Breast epithelium (tissue), 4 donors: ENCODE results near the gene MARK3. TPM values are rescaled to one million over a fixed set of nuclear protein-coding genes. Genes with fewer than 3 reads are reported as not detected.

Experiments used
- DNase-seq, 2 donors: peaks; one replicate each; pipeline ENCODE4 v3.0.0-alpha.2; 2019; ENCODE audit warnings: low spot score in 2 of 2
- H3K27ac ChIP-seq, 2 donors: fragments of 200-600 bp; sonication (generic) in 1 of 2; one replicate each; pipeline ENCODE4 v1.5.1; 2016 to 2019; ENCODE audit warnings: mild to moderate bottlenecking in 1 of 2
- H3K27me3 ChIP-seq, 2 donors: fragments of 200-600 bp; sonication (generic) in 1 of 2; one replicate each; pipeline versions ENCODE4 v1.5.1 to v1.6.0; 2017 to 2019; ENCODE audit warnings: control low read depth in 1 of 2, mild to moderate bottlenecking in 1 of 2
- H3K36me3 ChIP-seq: fragments of 200-600 bp; one replicate; pipeline ENCODE4 v1.5.1; 2019
- H3K4me1 ChIP-seq, 2 donors: fragments of 200-600 bp; sonication (generic); one replicate each; pipeline ENCODE4 v1.5.1; 2016 to 2019; ENCODE audit warnings: control low read depth in 1 of 2
- H3K4me3 ChIP-seq, 3 donors: fragments of 200-600 bp; sonication (generic); 1 replicate in 2 of 3; 2 replicates in 1 of 3; pipeline ENCODE4 v1.5.1; 2016 to 2019; ENCODE audit warnings: mild to moderate bottlenecking in 3 of 3, moderate library complexity in 2 of 3
- H3K9me3 ChIP-seq, 2 donors: fragments of 200-600 bp; sonication (generic) in 1 of 2; one replicate each; pipeline ENCODE4 v1.5.1; 2016 to 2019; ENCODE audit warnings: control low read depth in 1 of 2
- POLR2A ChIP-seq: fragments of 450-650 bp; IDR thresholded peaks from one replicate; pipeline ENCODE4 v1.6.1; 2016; ENCODE audit warnings: antibody characterized with exemption, mild to moderate bottlenecking, moderate library complexity
- POLR2AphosphoS5 ChIP-seq, 3 donors: sonication (generic); formaldehyde crosslinking; IDR thresholded peaks; one replicate each; pipeline ENCODE4 v1.6.1; 2017; ENCODE audit warnings: antibody characterized with exemption in 3 of 3
- intact Hi-C: fragments of 100-400 bp; cut with DNase I; formaldehyde crosslinking; loops from one replicate; pipeline ENCODE4 v1.15.1; 2023; ENCODE audit warnings: low total_unique reads
- total RNA-seq, 3 donors: library from RNA; depleted of rRNA; stranded (reverse); fragments of >200 nt; gene quantifications; one replicate each; pipeline ENCODE4 v1.1.0, GENCODE V29; 2016
- TF ChIP-seq, protein P1 (sequence below), 3 donors: fragments of 450-650 bp; IDR thresholded peaks; one replicate each; pipeline ENCODE4 v1.5.1; 2016 to 2017; ENCODE audit warnings: antibody characterized with exemption in 3 of 3, mild to moderate bottlenecking in 3 of 3, moderate library complexity in 3 of 3

MARK3 gene
- total RNA-seq, 3 donors from 2014 or later, result 70.2 to 107 (median 87.5) TPM

DNA sequence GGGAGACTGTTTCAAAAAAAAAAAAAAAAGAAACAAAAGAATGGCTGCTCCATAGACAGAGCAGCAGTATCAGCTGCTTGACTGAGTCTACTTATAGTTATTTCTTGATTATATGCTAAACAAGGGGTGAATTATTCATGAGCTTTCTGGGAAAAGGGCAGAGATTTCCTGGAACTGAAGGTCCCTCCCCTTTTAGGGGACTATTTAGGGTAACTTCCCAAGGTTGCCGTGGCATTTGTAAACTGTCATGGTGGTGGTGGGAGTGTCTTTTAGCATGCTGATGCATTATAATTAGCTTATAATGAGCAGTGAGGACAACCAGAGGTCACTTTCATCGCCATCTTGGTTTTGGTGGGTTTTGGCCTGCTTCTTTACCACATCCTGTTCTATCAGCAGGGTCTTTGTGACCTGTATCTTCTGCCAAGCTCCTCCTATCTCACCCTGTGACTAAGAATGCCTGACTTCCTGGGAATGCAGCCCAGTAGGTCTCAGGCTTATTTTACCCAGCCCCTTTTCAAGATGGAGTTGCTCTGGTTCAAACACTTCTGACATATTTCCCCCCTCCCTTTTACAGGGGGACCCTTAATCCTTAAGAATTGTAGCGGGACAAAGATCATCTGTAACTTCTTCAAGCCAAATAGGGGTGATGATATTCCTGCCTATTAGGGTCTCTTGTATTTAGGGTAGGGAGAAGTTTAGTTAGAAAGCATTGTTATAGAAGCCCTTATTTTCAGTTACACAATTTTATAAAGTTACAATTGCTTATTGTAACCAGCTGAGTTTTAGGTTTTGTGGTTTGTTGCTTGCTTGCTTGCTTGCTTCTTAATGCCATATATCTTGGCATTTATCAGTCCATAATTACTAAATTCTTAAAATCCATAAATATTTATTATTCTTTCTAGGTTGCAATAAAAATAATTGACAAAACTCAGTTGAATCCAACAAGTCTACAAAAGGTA, 42.5 kb downstream of the MARK3 start:
- intact Hi-C loops, result no loop called here
- Histone ChIP-seq H3K4me3 (no peak overlapping the region), H3K27me3 (no peaks in the 10 kb centered on the region), H3K27ac (no peak overlapping the region), H3K4me1 (no peaks in the 10 kb centered on the region), H3K9me3 (no peaks in the 10 kb centered on the region), H3K36me3 (no peaks in the 10 kb centered on the region)
- TF ChIP-seq POLR2A (no peak), POLR2AphosphoS5 (IDR thresholded peaks at IDR 0.05) (no peak)
- TF ChIP-seq, protein P1, sequence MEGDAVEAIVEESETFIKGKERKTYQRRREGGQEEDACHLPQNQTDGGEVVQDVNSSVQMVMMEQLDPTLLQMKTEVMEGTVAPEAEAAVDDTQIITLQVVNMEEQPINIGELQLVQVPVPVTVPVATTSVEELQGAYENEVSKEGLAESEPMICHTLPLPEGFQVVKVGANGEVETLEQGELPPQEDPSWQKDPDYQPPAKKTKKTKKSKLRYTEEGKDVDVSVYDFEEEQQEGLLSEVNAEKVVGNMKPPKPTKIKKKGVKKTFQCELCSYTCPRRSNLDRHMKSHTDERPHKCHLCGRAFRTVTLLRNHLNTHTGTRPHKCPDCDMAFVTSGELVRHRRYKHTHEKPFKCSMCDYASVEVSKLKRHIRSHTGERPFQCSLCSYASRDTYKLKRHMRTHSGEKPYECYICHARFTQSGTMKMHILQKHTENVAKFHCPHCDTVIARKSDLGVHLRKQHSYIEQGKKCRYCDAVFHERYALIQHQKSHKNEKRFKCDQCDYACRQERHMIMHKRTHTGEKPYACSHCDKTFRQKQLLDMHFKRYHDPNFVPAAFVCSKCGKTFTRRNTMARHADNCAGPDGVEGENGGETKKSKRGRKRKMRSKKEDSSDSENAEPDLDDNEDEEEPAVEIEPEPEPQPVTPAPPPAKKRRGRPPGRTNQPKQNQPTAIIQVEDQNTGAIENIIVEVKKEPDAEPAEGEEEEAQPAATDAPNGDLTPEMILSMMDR (IDR thresholded peaks at IDR 0.05), result no peak
- no peak for DNase-seq

DNA sequence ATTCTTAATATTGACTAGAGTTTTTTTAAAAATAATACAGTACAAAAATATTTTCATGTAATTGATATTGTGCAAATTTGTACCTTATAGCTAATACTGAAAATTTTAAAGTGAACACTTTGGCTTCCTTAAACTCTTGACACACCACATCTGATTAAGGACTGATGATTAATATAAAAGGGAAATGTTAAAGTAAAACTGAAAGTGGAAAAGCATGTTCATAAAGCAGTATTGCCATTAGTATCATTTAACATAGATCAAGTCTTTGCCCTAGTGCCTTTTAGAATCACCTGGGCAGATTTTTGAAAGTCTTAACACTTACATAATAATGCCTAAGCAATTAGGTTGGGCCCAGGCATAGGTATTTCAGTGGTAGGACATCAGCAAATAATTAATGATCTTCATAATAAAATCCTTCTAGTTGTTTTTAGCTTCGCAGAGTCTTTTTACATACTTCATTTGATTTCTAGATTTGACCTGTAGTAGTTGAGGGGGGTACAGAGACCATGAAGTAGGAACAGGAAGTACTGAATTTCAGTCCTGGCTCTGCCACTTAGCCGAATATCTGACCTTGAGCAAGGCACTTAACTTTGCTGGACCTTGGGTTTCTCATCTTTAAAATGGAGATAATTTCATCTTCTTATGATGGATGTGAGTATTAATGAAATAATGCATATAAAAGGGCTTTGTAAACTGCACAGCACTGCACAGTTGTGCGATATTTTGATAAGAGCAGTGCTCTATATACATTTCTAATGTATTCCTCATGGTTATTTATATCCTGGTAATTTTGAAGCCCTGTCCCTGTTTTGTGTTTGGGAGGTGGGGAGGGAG, 43.7 kb downstream of the MARK3 start:
- Histone ChIP-seq H3K4me1 (no peaks in the 10 kb centered on the region), H3K36me3 (no peaks in the 10 kb centered on the region), H3K27me3 (no peaks in the 10 kb centered on the region), H3K4me3 (no peak overlapping the region), H3K27ac (no peak overlapping the region), H3K9me3 (no peaks in the 10 kb centered on the region)
- no peak for DNase-seq
- TF ChIP-seq, protein P1 (IDR thresholded peaks at IDR 0.05), result no peak
- TF ChIP-seq POLR2A (no peak), POLR2AphosphoS5 (IDR thresholded peaks at IDR 0.05) (no peak)
- intact Hi-C loops, result no loop called here

DNA sequence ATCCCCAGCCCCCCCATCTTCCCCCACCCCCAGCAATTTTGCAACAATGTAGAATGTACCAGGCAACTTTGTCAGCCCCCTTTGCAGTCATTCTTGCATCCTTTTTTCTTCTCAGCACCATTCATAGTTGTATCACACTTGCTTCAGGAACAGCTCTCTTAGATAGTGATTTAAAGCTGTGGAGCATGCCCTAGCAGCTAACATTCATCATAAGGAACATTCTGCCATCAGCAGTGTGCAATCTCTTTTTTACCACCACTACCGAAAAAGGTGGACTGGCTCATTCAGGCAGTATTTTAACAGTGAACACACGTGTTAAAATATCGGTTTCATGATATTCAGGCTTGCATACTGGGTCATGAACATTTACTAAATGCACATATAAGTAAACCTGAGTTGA, 45.1 kb downstream of the MARK3 start:
- H3K4me3 ChIP-seq, result no peak overlapping the region
- TF ChIP-seq, protein P1 (IDR thresholded peaks at IDR 0.05), result no peak
- TF ChIP-seq POLR2AphosphoS5 (IDR thresholded peaks at IDR 0.05) (no peak), POLR2A (no peak)
- no peak overlapping the region for H3K27ac ChIP-seq
- no peaks in the 10 kb centered on the region for H3K36me3 ChIP-seq
- no peaks in the 10 kb centered on the region for H3K27me3 ChIP-seq
- intact Hi-C loops, result no loop called here
- DNase-seq, result no peak
- no peaks in the 10 kb centered on the region for H3K9me3 ChIP-seq
- no peaks in the 10 kb centered on the region for H3K4me1 ChIP-seq

DNA sequence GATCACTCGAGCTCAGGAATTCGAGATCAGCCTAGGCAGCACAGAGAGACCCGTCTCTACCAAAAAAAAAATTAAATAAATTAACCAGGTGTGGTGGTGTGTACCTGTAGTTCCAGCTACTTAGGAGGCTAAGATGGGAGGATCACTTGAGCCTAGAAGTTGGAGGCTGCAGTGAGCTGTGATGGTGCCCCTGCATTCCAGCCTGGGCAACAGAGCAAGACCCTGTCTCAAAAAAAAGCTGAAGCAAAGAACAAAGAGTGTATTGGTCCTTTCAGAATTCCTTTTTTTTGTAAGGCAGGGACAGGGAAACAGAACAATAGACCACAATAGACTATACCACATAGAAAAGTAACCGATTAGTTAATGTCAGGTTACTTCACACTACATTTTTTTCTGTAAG, 47.4 kb downstream of the MARK3 start:
- Histone ChIP-seq H3K4me3 (no peak overlapping the region), H3K36me3 (no peaks in the 10 kb centered on the region), H3K27me3 (no peaks in the 10 kb centered on the region), H3K4me1 (no peaks in the 10 kb centered on the region), H3K9me3 (no peaks in the 10 kb centered on the region), H3K27ac (no peak overlapping the region)
- intact Hi-C loops, result no loop called here
- DNase-seq, result no peak
- TF ChIP-seq, protein P1 (IDR thresholded peaks at IDR 0.05), result no peak
- no peak for TF ChIP-seq POLR2AphosphoS5 (IDR thresholded peaks at IDR 0.05)
- TF ChIP-seq POLR2A, result no peak
